KOPT-K1 (cell line): ENCODE results near the gene H2AZ2.
"Not testable (repeated sequence)": the region's sequence is repeated elsewhere in the genome, so short reads cannot be mapped to it uniquely, and the experiment has no call there.

Experiments
- H3K27ac ChIP-seq: fragments of 200-600 bp; sonication (generic); 2 replicates; pipeline ENCODE4 v1.5.1; 2016; ENCODE audit warnings: antibody characterized with exemption, mild to moderate bottlenecking, low read depth, low read length; ENCODE audit not compliant: poor library complexity, severe bottlenecking
- H3K36me3 ChIP-seq: fragments of 200-600 bp; sonication (generic); 2 replicates; pipeline ENCODE4 v1.5.1; 2017; ENCODE audit warnings: antibody characterized with exemption, mild to moderate bottlenecking, low read length, moderate library complexity; ENCODE audit not compliant: insufficient read depth
- H3K9me3 ChIP-seq: fragments of 200-600 bp; sonication (generic); 2 replicates; pipeline ENCODE4 v1.5.1; 2017; ENCODE audit warnings: antibody characterized with exemption, low read length, mild to moderate bottlenecking; ENCODE audit not compliant: insufficient read depth, poor library complexity, severe bottlenecking

Gene H2AZ2

GRCh38 chr7:44789990-44790389, 57.9 kb downstream of the H2AZ2 start:
- Histone ChIP-seq H3K36me3 (no peaks in the 10 kb centered on the region), H3K27ac (no peak overlapping the region), H3K9me3 (no peaks in the 10 kb centered on the region)

DNA sequence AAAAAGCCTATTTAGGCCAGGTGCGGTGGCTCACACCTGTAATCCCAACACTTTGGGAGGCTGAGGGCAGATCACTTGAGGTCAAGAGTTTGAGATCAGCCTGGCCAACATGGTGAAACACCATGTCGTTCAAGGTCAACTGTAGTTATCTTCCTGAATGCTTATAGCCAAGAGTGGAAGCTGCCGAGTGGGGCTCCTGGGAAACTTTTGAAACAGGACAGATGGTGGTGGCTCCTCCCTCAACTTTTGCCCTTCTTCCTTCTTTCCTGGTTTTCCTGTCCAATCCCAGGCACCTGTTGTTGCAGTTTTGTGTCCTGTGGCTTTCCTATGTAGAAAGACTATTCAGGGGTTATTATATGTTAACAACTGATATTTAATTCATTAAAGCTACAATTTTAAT, 60.1 kb downstream of the H2AZ2 start:
- Histone ChIP-seq H3K36me3 (no peaks in the 10 kb centered on the region), H3K9me3 (peaks cover 9% of the 10 kb centered on the region)

DNA sequence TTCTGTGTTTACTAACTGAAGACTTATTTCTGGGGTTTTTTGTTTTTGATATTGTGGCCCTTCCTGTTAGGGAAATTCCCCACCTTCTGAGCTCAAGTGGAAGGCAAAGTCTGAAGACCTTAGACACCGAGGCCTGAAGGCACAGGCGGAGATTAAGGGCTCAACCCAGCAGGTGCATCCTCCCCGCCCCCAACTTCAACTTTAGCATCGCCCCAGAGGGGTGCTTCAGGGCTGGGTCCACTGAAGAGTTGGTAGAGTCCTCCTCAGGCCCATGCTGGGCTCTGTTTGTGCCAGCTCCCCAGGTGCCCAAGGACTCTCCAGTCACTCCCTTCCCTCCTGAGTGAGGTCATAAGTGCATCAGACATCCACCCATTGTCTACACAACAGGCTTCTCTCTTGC, 60.8 kb downstream of the H2AZ2 start:
- H3K36me3 ChIP-seq = no peaks in the 10 kb centered on the region
- no peak overlapping the region for H3K27ac ChIP-seq
- H3K9me3 ChIP-seq = peaks cover 9% of the 10 kb centered on the region

More for the DNA sequence above, 60.1 kb downstream of the H2AZ2 start:
- no peak overlapping the region for H3K27ac ChIP-seq

GRCh38 chr7:44785218-44785617, 62.7 kb downstream of the H2AZ2 start:
- H3K36me3 ChIP-seq, H3K27ac ChIP-seq, H3K9me3 ChIP-seq: not testable (repeated sequence)

- Histone ChIP-seq H3K36me3 (no peaks in the 10 kb centered on the region), H3K9me3 (peaks cover 9% of the 10 kb centered on the region), H3K27ac (no peak overlapping the region)
These were observed 63.5 kb downstream of the H2AZ2 start for GRCh38 chr7:44784364-44784763.

DNA sequence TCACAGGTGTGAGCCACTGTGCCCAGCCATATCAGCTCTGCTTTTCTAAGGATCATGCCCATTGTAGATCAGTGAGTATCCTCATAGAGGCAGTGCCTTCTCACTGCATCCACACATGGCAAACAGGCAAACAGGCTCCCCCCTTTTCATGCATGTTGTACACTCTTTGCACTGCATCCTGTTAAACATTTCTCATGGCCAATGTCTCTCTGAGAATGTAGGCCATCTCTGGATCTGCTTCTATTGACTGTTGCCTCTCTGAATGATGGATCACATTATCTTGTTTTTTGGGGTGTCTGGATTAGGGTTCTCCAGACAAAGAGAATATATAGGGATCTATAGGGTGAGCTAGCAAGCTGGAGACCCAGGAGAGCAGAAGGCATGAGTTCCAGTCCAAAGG, 64.5 kb downstream of the H2AZ2 start:
- H3K9me3 ChIP-seq = peaks cover 9% of the 10 kb centered on the region
- H3K36me3 ChIP-seq = no peaks in the 10 kb centered on the region
- no peak overlapping the region for H3K27ac ChIP-seq

- Histone ChIP-seq H3K9me3 (peaks cover 9% of the 10 kb centered on the region), H3K36me3 (no peaks in the 10 kb centered on the region), H3K27ac (no peak overlapping the region)
These were observed 65.4 kb downstream of the H2AZ2 start for GRCh38 chr7:44782460-44782859.
